ENCODE data around the gene ADGRF3.
"Not testable (repeated sequence)": the region's sequence is repeated elsewhere in the genome, so short reads cannot be mapped to it uniquely, and the experiment has no call there.

ADGRF3 gene

GRCh38 chr2:26314243-26314642 lies 32.3 kb downstream of the ADGRF3 start:
- FAIRE-seq: no peak

GRCh38 chr2:26313446-26313845 lies 33.1 kb downstream of the ADGRF3 start:
- no peak for FAIRE-seq

GRCh38 chr2:26312471-26312870 lies 34.1 kb downstream of the ADGRF3 start:
- no peak for FAIRE-seq

GRCh38 chr2:26309921-26310320 lies 36.7 kb downstream of the ADGRF3 start:
- no peak for FAIRE-seq

GRCh38 chr2:26305540-26305939 lies 41.0 kb downstream of the ADGRF3 start:
- FAIRE-seq: no peak

- not testable (repeated sequence) for FAIRE-seq
These were observed 41.5 kb downstream of the ADGRF3 start for GRCh38 chr2:26305094-26305493.

GRCh38 chr2:26302846-26303245 lies 43.7 kb downstream of the ADGRF3 start:
- no peak for FAIRE-seq

GRCh38 chr2:26300234-26300925 lies 46.2 kb downstream of the ADGRF3 start:
- no peak for FAIRE-seq

GRCh38 chr2:26299471-26300101 lies 47.0 kb downstream of the ADGRF3 start:
- peak; percentile 94 for FAIRE-seq

- FAIRE-seq: no peak
These were observed 47.8 kb downstream of the ADGRF3 start for GRCh38 chr2:26298638-26299393.

GRCh38 chr2:26298286-26298637 lies 48.3 kb downstream of the ADGRF3 start:
- FAIRE-seq: no peak

- no peak for FAIRE-seq
These were observed 49.5 kb downstream of the ADGRF3 start for GRCh38 chr2:26297061-26297460.

GRCh38 chr2:26295511-26295910 lies 51.1 kb downstream of the ADGRF3 start:
- FAIRE-seq: no peak

- FAIRE-seq: no peak
These were observed 53.9 kb downstream of the ADGRF3 start for GRCh38 chr2:26292646-26293045.

GRCh38 chr2:26290001-26290400 lies 56.6 kb downstream of the ADGRF3 start:
- FAIRE-seq: no peak

GRCh38 chr2:26285931-26286330 lies 60.7 kb downstream of the ADGRF3 start:
- FAIRE-seq: peak; percentile 27

- FAIRE-seq: no peak
These were observed 62.5 kb downstream of the ADGRF3 start for GRCh38 chr2:26284132-26284531.

GRCh38 chr2:26283606-26284005 lies 63.0 kb downstream of the ADGRF3 start:
- no peak for FAIRE-seq

GRCh38 chr2:26281226-26281625 lies 65.4 kb downstream of the ADGRF3 start:
- FAIRE-seq: no peak

- no peak for FAIRE-seq
These were observed 66.7 kb downstream of the ADGRF3 start for GRCh38 chr2:26279886-26280285.

- FAIRE-seq: no peak
These were observed 69.9 kb downstream of the ADGRF3 start for GRCh38 chr2:26276484-26277227.

GRCh38 chr2:26274058-26274613 lies 72.5 kb downstream of the ADGRF3 start:
- no peak for FAIRE-seq

- no peak for FAIRE-seq
These were observed 73.1 kb downstream of the ADGRF3 start for GRCh38 chr2:26273501-26273900.
